ENCODE data around the gene PTPN3.

DNA sequence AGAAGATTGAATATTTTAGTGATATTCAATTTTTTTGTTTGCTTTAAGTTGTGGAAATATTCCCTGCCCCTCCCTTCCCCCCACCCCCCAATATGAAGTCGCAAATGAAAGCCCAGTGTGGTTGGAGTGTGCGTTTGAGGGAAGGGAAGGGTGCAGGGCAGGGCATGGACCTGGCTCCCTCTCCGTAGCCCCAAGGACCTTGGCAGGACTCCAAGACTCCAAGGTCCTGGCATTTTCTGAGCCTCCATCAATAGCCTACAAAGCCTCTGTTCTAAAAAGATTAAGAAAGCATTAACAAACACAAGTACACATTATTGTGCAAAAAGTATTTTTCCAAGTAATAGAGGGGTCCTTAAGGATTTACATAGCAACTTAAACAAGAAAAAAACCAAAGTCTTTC lies 38.8 kb upstream of the PTPN3 start:
- TF ChIP-seq, protein P1, sequence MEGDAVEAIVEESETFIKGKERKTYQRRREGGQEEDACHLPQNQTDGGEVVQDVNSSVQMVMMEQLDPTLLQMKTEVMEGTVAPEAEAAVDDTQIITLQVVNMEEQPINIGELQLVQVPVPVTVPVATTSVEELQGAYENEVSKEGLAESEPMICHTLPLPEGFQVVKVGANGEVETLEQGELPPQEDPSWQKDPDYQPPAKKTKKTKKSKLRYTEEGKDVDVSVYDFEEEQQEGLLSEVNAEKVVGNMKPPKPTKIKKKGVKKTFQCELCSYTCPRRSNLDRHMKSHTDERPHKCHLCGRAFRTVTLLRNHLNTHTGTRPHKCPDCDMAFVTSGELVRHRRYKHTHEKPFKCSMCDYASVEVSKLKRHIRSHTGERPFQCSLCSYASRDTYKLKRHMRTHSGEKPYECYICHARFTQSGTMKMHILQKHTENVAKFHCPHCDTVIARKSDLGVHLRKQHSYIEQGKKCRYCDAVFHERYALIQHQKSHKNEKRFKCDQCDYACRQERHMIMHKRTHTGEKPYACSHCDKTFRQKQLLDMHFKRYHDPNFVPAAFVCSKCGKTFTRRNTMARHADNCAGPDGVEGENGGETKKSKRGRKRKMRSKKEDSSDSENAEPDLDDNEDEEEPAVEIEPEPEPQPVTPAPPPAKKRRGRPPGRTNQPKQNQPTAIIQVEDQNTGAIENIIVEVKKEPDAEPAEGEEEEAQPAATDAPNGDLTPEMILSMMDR (IDR thresholded peaks at IDR 0.05): no peak
- TF ChIP-seq POLR2AphosphoS5 (IDR thresholded peaks at IDR 0.05; ENCODE audit: low read depth, low read length): no peak
- TF ChIP-seq, protein P2, sequence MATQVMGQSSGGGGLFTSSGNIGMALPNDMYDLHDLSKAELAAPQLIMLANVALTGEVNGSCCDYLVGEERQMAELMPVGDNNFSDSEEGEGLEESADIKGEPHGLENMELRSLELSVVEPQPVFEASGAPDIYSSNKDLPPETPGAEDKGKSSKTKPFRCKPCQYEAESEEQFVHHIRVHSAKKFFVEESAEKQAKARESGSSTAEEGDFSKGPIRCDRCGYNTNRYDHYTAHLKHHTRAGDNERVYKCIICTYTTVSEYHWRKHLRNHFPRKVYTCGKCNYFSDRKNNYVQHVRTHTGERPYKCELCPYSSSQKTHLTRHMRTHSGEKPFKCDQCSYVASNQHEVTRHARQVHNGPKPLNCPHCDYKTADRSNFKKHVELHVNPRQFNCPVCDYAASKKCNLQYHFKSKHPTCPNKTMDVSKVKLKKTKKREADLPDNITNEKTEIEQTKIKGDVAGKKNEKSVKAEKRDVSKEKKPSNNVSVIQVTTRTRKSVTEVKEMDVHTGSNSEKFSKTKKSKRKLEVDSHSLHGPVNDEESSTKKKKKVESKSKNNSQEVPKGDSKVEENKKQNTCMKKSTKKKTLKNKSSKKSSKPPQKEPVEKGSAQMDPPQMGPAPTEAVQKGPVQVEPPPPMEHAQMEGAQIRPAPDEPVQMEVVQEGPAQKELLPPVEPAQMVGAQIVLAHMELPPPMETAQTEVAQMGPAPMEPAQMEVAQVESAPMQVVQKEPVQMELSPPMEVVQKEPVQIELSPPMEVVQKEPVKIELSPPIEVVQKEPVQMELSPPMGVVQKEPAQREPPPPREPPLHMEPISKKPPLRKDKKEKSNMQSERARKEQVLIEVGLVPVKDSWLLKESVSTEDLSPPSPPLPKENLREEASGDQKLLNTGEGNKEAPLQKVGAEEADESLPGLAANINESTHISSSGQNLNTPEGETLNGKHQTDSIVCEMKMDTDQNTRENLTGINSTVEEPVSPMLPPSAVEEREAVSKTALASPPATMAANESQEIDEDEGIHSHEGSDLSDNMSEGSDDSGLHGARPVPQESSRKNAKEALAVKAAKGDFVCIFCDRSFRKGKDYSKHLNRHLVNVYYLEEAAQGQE (IDR thresholded peaks at IDR 0.05; ENCODE audit: insufficient read depth in 1 of 2, low read depth in 2 of 2, low read length in 1 of 2): no peak
